ENCODE measurements around the gene RAB30.
"Not testable (repeated sequence)": the region's sequence is repeated elsewhere in the genome, so short reads cannot be mapped to it uniquely, and the experiment has no call there.

Gene RAB30

GRCh38 chr11:82979824-82980223, 91.9 kb downstream of the RAB30 start:
- DNase-seq: no peak

DNA sequence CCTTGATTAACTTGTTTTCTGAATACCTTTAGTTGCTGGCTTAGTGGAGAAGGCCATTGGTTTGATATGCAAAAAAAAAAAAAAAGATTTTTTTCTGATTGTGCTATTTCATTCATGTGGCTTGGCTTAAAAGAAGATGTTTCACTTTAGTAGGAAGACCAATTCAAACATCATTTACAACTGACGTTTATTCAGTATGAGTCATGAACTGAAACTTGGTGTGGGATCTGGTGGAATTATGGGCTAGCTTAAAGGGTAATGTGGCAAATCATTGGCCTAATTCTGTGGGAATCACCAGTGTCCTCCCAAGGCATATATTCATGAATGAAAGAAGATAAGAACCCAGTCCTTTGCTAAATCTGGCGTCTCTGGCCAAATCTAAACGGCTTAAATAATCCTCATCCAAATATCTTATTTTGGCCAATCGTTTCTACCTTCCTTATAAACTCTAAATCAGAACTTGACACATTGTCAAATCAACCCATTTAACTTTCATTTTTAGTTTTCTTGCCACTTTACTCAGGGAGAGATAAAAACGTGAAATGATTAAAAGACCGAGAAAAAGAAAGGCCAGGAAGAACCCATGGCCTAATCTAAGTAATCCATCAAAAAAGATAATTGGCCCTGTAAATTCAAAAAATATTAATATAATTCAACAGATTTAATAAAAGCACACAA, 93.1 kb downstream of the RAB30 start:
- no peak for DNase-seq

DNA sequence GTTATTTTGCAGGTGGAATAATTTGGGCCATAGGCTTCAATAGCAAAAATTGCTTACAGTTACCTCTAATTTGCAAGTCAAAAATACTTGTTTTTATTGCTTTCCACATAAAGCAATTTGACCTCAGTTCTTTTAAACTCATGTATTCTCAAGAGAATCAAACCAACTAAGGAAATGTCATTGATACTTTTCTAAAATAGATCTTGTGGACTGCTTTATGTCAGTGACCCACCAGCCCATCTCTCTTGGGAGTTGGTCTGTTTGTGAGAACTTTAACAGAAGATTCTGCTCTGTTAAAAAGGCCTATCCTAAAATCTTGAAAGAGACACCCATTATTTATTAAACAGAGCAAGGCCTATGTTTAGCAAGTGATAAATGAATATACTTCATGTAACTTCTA, 94.9 kb downstream of the RAB30 start:
- DNase-seq: no peak

- no peak for DNase-seq
Observed at GRCh38 chr11:82975882-82976281, 95.8 kb downstream of the RAB30 start.

DNA sequence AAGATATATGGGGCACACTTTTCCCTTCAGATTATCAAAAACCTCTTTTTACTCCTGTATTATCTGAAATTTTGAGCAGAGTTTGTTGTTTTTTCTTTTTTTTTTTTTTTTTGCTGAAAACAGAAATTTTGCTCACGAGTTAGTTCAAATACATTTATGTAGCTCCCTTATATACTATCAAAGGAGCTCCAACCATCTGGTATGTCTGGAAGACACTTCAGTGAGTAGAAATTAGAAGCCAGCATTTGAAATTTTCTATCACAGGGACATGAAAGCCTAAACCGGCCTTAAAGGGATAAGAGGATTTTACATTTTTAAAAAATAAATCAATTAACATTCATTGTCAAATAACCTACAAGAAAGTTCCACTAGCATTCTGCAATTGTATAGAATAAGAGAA, 96.8 kb downstream of the RAB30 start:
- no peak for DNase-seq

GRCh38 chr11:82974135-82974534, 97.6 kb downstream of the RAB30 start:
- DNase-seq: no peak

GRCh38 chr11:82972103-82972502, 99.6 kb downstream of the RAB30 start:
- no peak for DNase-seq

DNA sequence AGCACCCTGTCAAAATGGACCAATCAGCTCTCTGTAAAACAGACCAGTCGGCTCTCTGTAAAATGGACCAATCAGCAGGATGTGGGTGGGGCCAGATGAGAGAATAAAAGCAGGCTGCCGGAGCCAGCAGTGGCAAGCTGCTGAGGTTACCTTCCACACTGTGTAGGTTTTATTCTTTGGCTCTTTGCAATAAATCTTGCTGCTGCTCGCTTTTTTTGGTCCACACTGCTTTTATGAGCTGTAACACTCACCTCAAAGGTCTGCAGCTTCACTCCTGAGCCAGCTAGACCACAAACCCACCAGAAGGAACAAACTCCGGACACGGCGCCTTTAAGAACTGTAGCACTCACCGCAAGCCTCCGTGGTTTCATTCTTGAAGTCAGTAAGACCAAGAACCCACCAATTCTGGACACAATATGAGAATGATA, 100.2 kb downstream of the RAB30 start:
- not testable (repeated sequence) for DNase-seq

GRCh38 chr11:82970507-82971083, 101.1 kb downstream of the RAB30 start:
- DNase-seq: not testable (repeated sequence)

DNA sequence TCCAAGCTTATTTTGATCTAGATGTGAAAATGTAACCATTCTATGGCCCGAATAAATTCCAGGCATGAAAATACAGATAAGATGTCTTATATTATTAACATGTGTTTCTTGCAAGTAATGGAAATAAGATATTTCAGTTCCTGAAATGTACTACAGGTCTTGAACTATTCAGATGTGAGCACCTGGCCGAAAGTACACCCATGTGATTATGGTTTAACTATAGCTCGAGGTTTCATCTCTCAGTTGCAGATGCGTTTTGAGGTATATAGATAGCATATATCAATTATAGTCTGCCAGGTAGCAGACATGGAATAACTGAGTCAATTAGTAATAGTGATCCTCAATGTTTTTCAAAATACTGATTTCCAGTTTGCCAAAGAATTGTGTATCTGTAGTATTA, 101.9 kb downstream of the RAB30 start:
- no peak for DNase-seq

DNA sequence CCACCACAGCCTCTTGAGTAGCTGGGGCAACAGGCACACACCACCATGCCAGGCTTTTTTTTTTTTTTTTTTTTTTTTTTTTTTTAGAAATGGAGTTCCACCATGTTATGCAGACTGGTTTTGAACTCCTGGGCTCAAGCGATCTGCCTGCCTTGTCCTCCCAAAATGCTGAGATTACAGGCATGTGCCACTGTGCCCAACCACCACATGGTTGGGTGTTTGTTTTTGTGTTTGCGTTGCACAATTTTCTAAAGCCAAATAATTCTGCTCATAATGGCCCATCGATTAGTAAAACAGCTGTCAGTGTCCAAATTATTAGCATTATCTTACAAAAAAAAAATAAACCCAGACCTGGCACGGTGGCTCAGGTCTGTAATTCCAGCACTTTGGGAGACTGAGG, 104.3 kb downstream of the RAB30 start:
- no peak for DNase-seq

DNA sequence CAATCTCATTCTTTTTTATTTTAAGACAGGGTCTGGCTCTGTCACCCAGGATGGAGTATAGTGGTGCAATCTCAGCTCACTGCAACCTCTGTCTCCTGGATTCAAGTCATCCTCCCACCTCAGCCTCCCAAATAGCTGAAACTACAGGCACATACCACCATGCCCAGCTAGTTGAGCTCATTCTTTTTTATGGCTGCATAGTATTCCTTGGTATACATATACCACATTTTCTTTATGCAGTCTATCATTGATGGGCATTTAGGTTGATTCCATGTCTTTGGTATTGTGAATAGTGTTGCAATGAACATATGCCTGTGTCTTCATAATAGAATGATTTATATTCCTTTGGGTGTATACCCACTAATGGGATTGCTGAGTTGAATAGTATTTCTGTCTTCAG, 109.7 kb downstream of the RAB30 start:
- DNase-seq: not testable (repeated sequence)

DNA sequence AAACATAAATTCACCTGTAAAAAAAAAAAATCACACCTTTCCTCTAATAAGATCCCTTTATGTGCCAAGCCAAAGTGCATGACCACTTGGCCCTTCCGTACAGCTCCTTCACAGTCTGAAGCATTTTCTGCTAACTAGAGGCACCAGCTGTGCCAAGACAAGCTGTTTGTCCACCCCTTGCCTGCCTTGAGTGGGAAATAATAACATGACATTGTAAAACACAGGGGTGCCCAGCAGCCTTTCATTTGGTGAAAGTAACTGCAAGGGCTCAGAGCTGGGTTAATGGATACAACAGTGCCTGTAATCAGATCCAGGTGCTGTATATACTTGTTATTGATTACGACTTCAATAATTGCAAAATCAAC, 110.9 kb downstream of the RAB30 start:
- no peak for DNase-seq

- DNase-seq: no peak
Observed at GRCh38 chr11:82959987-82960778, 111.5 kb downstream of the RAB30 start.

DNA sequence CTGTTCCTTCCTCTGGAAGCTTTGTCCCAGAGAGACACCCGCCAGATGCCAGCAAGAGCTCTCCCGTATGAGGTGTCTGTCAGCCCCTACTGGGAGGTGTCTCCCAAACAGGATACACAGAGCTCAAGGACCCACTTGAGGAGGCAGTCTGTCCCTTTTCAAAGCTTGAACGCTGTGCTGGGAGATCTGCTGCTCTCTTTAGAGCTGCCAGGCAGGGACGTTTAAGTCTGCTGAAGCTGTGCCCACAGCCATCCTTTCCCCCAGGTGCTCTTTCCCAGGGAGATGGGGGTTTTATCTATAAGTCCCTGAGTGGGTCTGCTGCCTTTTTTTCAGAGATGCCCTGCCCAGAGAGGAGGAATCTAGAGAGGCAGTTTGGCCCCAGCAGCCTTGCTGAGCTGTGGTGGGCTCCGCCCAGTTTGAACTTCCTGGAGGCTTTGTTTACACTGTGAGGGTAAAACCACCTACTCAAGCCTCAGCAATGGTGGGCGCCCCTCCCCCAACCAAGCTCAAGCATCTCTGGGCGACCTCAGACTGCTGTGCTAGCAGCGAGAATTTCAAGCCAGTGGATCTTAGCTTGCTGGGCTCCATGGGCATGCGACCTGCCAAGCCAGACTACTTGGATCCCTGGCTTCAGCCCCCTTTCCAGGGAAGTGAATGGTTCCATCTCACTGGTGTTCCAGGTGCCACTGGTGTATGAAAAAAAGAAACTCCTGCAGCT, 115.8 kb downstream of the RAB30 start:
- peak; percentile 56 for DNase-seq

- not testable (repeated sequence) for DNase-seq
Observed at GRCh38 chr11:82950502-82950901, 121.2 kb downstream of the RAB30 start.

- no peak for DNase-seq
Observed at GRCh38 chr11:82949352-82949751, 122.3 kb downstream of the RAB30 start.

GRCh38 chr11:82945682-82946081, 126.0 kb downstream of the RAB30 start:
- DNase-seq: no peak

DNA sequence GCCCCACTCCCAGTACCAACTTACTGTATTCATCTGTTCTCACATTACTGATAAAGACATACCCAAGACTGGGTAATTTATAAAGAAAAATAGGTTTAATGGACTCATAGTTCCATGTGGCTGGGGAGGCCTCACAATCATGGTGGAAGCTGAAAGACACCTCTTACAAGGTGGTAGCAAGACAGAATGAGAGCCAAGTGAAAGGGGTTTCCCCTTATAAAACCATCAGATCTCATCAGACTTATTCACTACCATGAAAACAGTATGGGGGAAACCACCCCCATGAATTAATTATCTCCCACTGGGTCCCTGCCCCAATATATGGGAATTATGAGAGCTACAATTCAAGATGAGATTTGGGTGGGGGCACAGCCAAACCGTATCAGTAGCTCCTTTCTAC, 126.7 kb downstream of the RAB30 start:
- DNase-seq: not testable (repeated sequence)

DNA sequence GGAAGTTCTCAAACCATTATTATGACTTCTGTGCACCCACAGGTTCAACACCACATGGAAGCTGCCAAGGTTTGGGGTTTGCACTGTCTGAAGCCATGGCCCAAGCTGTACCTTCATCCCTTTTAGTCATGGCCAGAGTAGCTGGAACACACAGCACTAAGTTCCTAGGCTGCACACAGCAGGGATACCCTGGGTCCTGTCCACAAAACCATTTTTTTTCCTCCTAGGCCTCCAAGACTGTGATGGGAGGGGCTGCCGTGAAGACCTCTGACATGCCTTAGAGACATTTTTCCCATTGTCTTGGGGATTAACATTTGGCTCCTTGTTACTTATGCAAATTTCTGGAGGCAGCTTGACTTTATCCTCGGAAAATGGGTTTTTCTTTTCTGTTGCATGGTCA, 127.5 kb downstream of the RAB30 start:
- no peak for DNase-seq

DNA sequence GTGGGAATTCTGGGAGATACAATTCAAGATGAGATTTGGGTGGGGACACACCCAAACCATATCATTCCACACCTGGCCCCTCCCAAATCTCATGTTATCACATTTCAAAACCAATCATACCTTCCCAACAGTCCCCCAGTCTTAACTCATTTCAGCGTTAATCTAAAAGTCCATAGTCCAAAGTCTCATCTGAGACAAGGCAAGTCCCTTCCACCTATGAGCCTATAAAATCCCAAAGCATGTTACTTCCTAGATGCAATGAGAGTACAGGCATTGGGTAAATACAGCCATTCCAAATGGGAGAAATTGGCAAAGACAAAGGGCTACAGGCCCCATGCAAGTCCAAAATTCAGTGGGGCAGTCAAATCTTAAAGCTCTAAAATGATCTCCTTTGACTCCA, 128.3 kb downstream of the RAB30 start:
- DNase-seq: not testable (repeated sequence)

DNA sequence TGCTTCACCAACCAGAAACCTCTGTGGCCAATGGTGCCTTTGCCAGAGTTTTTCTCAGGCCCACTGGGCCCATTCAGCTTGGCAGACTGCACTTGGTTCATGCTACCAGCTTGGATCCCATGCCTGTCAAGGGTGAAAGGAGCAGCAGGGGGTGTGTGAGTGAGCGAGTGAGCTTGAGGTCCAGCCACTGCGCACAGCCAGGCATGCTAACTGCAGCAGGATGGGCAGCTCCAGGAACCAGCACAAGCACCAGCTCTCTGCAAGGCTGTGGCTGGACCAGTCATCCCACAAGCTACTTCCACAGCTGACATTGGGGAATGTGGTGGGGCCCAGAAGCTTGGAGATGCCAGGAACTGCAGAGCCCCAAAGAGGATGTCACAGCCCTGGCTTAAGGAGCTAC, 129.3 kb downstream of the RAB30 start:
- DNase-seq: no peak

DNA sequence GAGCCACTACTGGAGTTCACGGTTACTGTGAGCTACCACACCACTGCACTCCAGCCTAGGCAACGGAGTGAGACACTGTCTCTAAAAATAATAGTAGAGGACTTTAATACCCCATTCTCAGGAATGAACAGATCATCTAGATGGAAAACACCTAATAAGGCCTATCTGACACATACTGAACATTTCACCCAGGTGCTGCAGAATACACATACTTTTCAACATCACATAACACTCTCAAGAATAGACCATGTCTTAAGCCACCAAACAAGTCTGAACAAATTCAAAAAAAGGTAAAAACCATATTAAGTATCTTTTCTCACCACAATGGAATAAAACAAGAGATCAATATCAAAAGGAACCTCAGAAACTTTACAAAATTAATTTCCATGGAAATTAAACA, 132.2 kb downstream of the RAB30 start:
- no peak for DNase-seq

DNA sequence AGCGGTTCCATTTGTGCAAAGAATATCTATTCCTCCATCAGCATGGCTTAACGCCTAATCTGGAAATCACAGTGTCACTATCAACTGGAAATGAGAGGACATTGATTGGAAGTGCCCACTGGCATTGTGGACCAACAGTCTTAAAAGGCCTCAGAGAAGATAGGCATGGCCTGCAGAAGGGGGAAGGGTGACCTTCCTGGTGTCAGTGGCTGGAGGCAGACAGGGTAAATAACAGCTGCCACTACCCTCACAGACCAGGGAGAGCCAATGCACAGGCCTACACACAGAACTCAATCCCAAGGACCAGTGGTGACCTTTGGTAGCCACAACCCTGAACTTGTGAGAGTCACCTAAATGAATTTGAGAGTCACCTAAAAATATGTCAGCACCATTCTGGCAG, 134.1 kb downstream of the RAB30 start:
- no peak for DNase-seq

All from NCI-H510A treated with DMSO at 0.1 percent for 48 hours (cell line).